ENCODE measurements around the gene WDR74.

DNA sequence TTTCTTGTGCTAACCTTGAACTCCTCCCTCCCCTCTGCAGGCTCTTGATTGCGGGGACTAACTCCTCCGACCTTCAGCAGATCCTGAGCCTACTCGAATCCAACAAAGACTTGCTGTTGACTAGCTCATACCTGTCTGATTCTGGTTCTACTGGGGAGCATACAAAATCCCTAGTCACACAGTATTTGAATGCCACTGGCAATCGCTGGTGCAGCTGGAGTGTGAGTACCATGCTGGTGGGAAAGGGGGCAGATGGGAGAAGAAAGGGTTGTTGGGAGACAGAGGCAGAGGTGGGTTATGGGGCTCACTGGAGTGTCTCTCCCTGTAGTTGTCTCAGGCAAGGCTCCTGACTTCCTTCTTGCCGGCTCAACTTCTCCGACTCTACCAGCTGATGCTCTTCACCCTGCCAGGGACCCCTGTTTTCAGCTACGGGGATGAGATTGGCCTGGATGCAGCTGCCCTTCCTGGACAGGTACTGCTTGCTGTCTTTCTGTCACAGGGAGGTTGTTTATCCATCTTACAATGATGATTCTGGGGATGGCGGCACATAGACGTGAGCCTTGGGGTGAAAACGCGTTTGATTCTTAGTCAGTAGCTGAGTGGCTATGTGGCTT, 45.9 kb upstream of the WDR74 start:
- TF ChIP-seq, protein P1, sequence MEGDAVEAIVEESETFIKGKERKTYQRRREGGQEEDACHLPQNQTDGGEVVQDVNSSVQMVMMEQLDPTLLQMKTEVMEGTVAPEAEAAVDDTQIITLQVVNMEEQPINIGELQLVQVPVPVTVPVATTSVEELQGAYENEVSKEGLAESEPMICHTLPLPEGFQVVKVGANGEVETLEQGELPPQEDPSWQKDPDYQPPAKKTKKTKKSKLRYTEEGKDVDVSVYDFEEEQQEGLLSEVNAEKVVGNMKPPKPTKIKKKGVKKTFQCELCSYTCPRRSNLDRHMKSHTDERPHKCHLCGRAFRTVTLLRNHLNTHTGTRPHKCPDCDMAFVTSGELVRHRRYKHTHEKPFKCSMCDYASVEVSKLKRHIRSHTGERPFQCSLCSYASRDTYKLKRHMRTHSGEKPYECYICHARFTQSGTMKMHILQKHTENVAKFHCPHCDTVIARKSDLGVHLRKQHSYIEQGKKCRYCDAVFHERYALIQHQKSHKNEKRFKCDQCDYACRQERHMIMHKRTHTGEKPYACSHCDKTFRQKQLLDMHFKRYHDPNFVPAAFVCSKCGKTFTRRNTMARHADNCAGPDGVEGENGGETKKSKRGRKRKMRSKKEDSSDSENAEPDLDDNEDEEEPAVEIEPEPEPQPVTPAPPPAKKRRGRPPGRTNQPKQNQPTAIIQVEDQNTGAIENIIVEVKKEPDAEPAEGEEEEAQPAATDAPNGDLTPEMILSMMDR (IDR thresholded peaks at IDR 0.05; ENCODE audit: low read depth, low read length): no peak
- no peak for TF ChIP-seq EZH2phosphoT487 (IDR thresholded peaks at IDR 0.05; ENCODE audit: low read depth)

Data from OCI-LY3 (cell line).